ENCODE measurements around the gene LCE1F. TPM values are rescaled to one million over a fixed set of nuclear protein-coding genes. Genes with fewer than 3 reads are reported as not detected.

The LCE1F gene
- total RNA-seq, 1 donor from 2014 or later, result not detected

Other genes starting within 250 kb of the LCE1F start
- gene LCE3E, start 208.4 kb upstream of the LCE1F start, total RNA-seq, result not detected in 2 replicates
- not detected in 2 replicates for gene LCE3D, start 194.6 kb upstream of the LCE1F start, total RNA-seq
- not detected in 2 replicates for gene LCE3C, start 174.9 kb upstream of the LCE1F start, total RNA-seq
- gene LCE3B, start 161.3 kb upstream of the LCE1F start, total RNA-seq, result not detected in 2 replicates
- not detected in 2 replicates for gene LCE3A, start 152.0 kb upstream of the LCE1F start, total RNA-seq
- not detected in 2 replicates for gene LCE2D, start 111.8 kb upstream of the LCE1F start, total RNA-seq
- gene LCE2C, start 99.9 kb upstream of the LCE1F start, total RNA-seq, result not detected in 2 replicates
- gene LCE2B, start 89.0 kb upstream of the LCE1F start, total RNA-seq, result not detected in 2 replicates
- not detected in 2 replicates for gene LCE2A, start 76.8 kb upstream of the LCE1F start, total RNA-seq
- gene LCE4A, start 67.0 kb upstream of the LCE1F start, total RNA-seq, result not detected in 2 replicates
- not detected in 2 replicates for gene KPRP, start 17.1 kb upstream of the LCE1F start, total RNA-seq
- gene LCE1E, start 11.1 kb downstream of the LCE1F start, total RNA-seq, result not detected in 2 replicates
- gene LCE1D, start 21.6 kb downstream of the LCE1F start, total RNA-seq, result not detected in 2 replicates
- not detected in 2 replicates for gene LCE1C, start 31.5 kb downstream of the LCE1F start, total RNA-seq
- not detected in 2 replicates for gene LCE1B, start 36.8 kb downstream of the LCE1F start, total RNA-seq
- gene LCE1A, start 52.3 kb downstream of the LCE1F start, total RNA-seq, result not detected in 2 replicates
- not detected in 2 replicates for gene LCE6A, start 67.7 kb downstream of the LCE1F start, total RNA-seq
- gene LCE7A, start 84.9 kb downstream of the LCE1F start, total RNA-seq, result not detected in 2 replicates
- not detected in 2 replicates for gene SMCP, start 103.2 kb downstream of the LCE1F start, total RNA-seq
- 1.2 and 2.3 TPM in 2 replicates for gene IVL, start 133.4 kb downstream of the LCE1F start, total RNA-seq
- gene SPRR5, start 172.1 kb downstream of the LCE1F start, total RNA-seq, result not detected in 2 replicates
- gene SPRR4, start 195.5 kb downstream of the LCE1F start, total RNA-seq, result not detected in 2 replicates
- gene SPRR1A, start 208.9 kb downstream of the LCE1F start, total RNA-seq, result not detected in 2 replicates
- 1.1 TPM in 1 of 2 replicates, not detected in the other for gene SPRR3, start 226.6 kb downstream of the LCE1F start, total RNA-seq

Data from kidney epithelial cell (primary cell).